Measurements from ENCODE around the gene TEX9. TPM values are rescaled to one million over a fixed set of nuclear protein-coding genes. Genes with fewer than 3 reads are reported as not detected.

The TEX9 gene
- polyA plus RNA-seq, 3 donors: 0.03 to 0.46 TPM; not detected in 1

- H3K27ac ChIP-seq (ENCODE audit: low read depth in 1 of 2, low read length in 2 of 2): no peak overlapping the region
- Mint-ChIP-seq H3K27ac (no peak overlapping the region), H3K9me3 (peaks cover 0 to 3% (median 0%) of the 10 kb centered on the region in 7 donors), H3K4me3 (no peak overlapping the region), H3K4me1 (peaks cover 6% of the 10 kb centered on the region), H3K36me3 (no peaks in the 10 kb centered on the region), H3K27me3 (ENCODE audit: low read depth in 3 of 3) (no peaks in the 10 kb centered on the region)
- H3K4me1 ChIP-seq (ENCODE audit: control insufficient read depth in 1 of 2, insufficient read depth in 2 of 2, low read length in 2 of 2): no peaks in the 10 kb centered on the region
- H3K9ac ChIP-seq (ENCODE audit: insufficient read depth, low read length, poor library complexity, severe bottlenecking): no peak overlapping the region
- no peaks in the 10 kb centered on the region for H3K9me3 ChIP-seq (replicated peaks in 1 of 2; ENCODE audit: control insufficient read depth in 1 of 2, insufficient read depth in 1 of 2, low read length in 2 of 2)
- H3K27me3 ChIP-seq (ENCODE audit: control insufficient read depth in 2 of 2, insufficient read depth in 2 of 2, low read length in 2 of 2): no peaks in the 10 kb centered on the region
- no peak for DNase-seq
- no peak for TF ChIP-seq CTCF (IDR thresholded peaks at IDR 0.05)
- H2AFZ ChIP-seq (ENCODE audit: insufficient read depth, low read depth, low read length, poor library complexity, severe bottlenecking): no peak overlapping the region
- no peaks in the 10 kb centered on the region for H4K20me1 ChIP-seq (ENCODE audit: insufficient read depth, low read length)
- intact Hi-C loops (cut with micrococcal nuclease): no loop called here
- 29% methylated on average over 1 of the region's 1 CpG for WGBS (ENCODE audit: insufficient coverage)
- no peaks in the 10 kb centered on the region for H3K36me3 ChIP-seq (replicated peaks in 1 of 2; ENCODE audit: control insufficient read depth in 1 of 2, insufficient read depth in 2 of 2, low read length in 2 of 2)
- no peaks in the 10 kb centered on the region for H3K79me2 ChIP-seq (ENCODE audit: insufficient read depth, low read length)
- no peak overlapping the region for H3K4me2 ChIP-seq (replicated peaks; ENCODE audit: extremely low read depth, low read length, poor library complexity, severe bottlenecking)
- no peak overlapping the region for H3K4me3 ChIP-seq (replicated peaks in 1 of 3; ENCODE audit: low read depth in 2 of 3, low read length in 3 of 3)
These were observed 13.9 kb upstream of the TEX9 start for GRCh38 chr15:56351353-56351752.

GRCh38 chr15:56351957-56352506, 13.2 kb upstream of the TEX9 start:
- no peaks in the 10 kb centered on the region for H3K27me3 Mint-ChIP-seq (ENCODE audit: low read depth in 3 of 3)
- peaks cover 0 to 3% (median 0%) of the 10 kb centered on the region in 7 donors for H3K9me3 Mint-ChIP-seq
- H3K79me2 ChIP-seq (ENCODE audit: insufficient read depth, low read length): no peaks in the 10 kb centered on the region
- no peak overlapping the region for H3K27ac Mint-ChIP-seq
- H3K27me3 ChIP-seq (ENCODE audit: control insufficient read depth in 2 of 2, insufficient read depth in 2 of 2, low read length in 2 of 2): no peaks in the 10 kb centered on the region
- H4K20me1 ChIP-seq (ENCODE audit: insufficient read depth, low read length): no peaks in the 10 kb centered on the region
- no peaks in the 10 kb centered on the region for H3K36me3 ChIP-seq (replicated peaks in 1 of 2; ENCODE audit: control insufficient read depth in 1 of 2, insufficient read depth in 2 of 2, low read length in 2 of 2)
- no peaks in the 10 kb centered on the region for H3K9me3 ChIP-seq (replicated peaks in 1 of 2; ENCODE audit: control insufficient read depth in 1 of 2, insufficient read depth in 1 of 2, low read length in 2 of 2)
- TF ChIP-seq CTCF (IDR thresholded peaks at IDR 0.05): no peak
- no peak overlapping the region for H3K4me3 Mint-ChIP-seq
- no peak overlapping the region for H3K9ac ChIP-seq (ENCODE audit: insufficient read depth, low read length, poor library complexity, severe bottlenecking)
- DNase-seq: no peak
- H3K4me2 ChIP-seq (replicated peaks; ENCODE audit: extremely low read depth, low read length, poor library complexity, severe bottlenecking): no peak overlapping the region
- H3K4me1 ChIP-seq (ENCODE audit: control insufficient read depth in 1 of 2, insufficient read depth in 2 of 2, low read length in 2 of 2): no peaks in the 10 kb centered on the region
- peaks cover 6% of the 10 kb centered on the region for H3K4me1 Mint-ChIP-seq
- intact Hi-C loops (cut with micrococcal nuclease): no loop called here
- H2AFZ ChIP-seq (ENCODE audit: insufficient read depth, low read depth, low read length, poor library complexity, severe bottlenecking): no peak overlapping the region
- H3K27ac ChIP-seq (ENCODE audit: low read depth in 1 of 2, low read length in 2 of 2): no peak overlapping the region
- no peak overlapping the region for H3K4me3 ChIP-seq (replicated peaks in 1 of 3; ENCODE audit: low read depth in 2 of 3, low read length in 3 of 3)
- 97% methylated on average over 8 of the region's 12 CpGs for WGBS (ENCODE audit: insufficient coverage)
- no peaks in the 10 kb centered on the region for H3K36me3 Mint-ChIP-seq
